Hepatocyte (in vitro differentiated cells): ENCODE data around the gene PVALEF. TPM values are rescaled to one million over a fixed set of nuclear protein-coding genes. Genes with fewer than 3 reads are reported as not detected.
"Not testable (repeated sequence)": the region's sequence is repeated elsewhere in the genome, so short reads cannot be mapped to it uniquely, and the experiment has no call there.

Source experiments
- DNase-seq: peaks from one replicate; pipeline ENCODE4 v3.0.0-alpha.2; 2016; ENCODE audit warnings: low spot score
- H2AFZ ChIP-seq: fragments of 200-600 bp; sonication (generic); 2 replicates; pipeline ENCODE4 v1.6.0; 2016; ENCODE audit warnings: antibody characterized with exemption, mild to moderate bottlenecking
- H3K27ac ChIP-seq: fragments of 200-600 bp; sonication (generic); 2 replicates; pipeline ENCODE4 v1.5.1; 2016; ENCODE audit warnings: mild to moderate bottlenecking
- H3K27me3 ChIP-seq: fragments of 200-600 bp; sonication (generic); 2 replicates; pipeline ENCODE4 v1.6.1; 2016
- H3K36me3 ChIP-seq: fragments of 200-600 bp; sonication (generic); replicated peaks from 2 replicates; pipeline ENCODE4 v1.5.1; 2016; ENCODE audit warnings: low read depth; ENCODE audit not compliant: insufficient read depth
- H3K4me1 ChIP-seq: fragments of 200-600 bp; sonication (generic); 2 replicates; pipeline ENCODE4 v1.5.1; 2016; ENCODE audit warnings: mild to moderate bottlenecking, moderate library complexity; ENCODE audit not compliant: insufficient read depth
- H3K4me2 ChIP-seq: fragments of 200-600 bp; sonication (generic); 2 replicates; pipeline ENCODE4 v1.6.0; 2016
- H3K4me3 ChIP-seq: fragments of 200-600 bp; sonication (generic); 2 replicates; pipeline ENCODE4 v1.5.1; 2016; ENCODE audit warnings: mild to moderate bottlenecking
- H3K79me2 ChIP-seq: fragments of 200-600 bp; sonication (generic); 2 replicates; pipeline ENCODE4 v1.6.0; 2017; ENCODE audit warnings: mild to moderate bottlenecking
- H3K9me2 ChIP-seq: fragments of 200-600 bp; sonication (generic); replicated peaks from 2 replicates; pipeline ENCODE4 v1.6.0; 2017; ENCODE audit warnings: mild to moderate bottlenecking; ENCODE audit not compliant: insufficient read depth
- H3K9me3 ChIP-seq: fragments of 200-600 bp; sonication (generic); 2 replicates; pipeline ENCODE4 v1.5.1; 2016; ENCODE audit warnings: low read depth, mild to moderate bottlenecking
- H4K20me1 ChIP-seq: fragments of 200-600 bp; sonication (generic); 2 replicates; pipeline ENCODE4 v1.6.0; 2016; ENCODE audit warnings: mild to moderate bottlenecking; ENCODE audit not compliant: insufficient read depth, poor library complexity, severe bottlenecking
- EZH2 ChIP-seq: fragments of 200-600 bp; sonication (generic); IDR thresholded peaks from 2 replicates; pipeline ENCODE4 v1.6.1; 2016; ENCODE audit warnings: antibody characterized with exemption, mild to moderate bottlenecking, borderline replicate concordance
- EZH2phosphoT487 ChIP-seq: fragments of 200-600 bp; sonication (generic); IDR thresholded peaks from one replicate; pipeline ENCODE4 v1.6.1; 2018; ENCODE audit warnings: antibody characterized with exemption, mild to moderate bottlenecking, low read depth, moderate library complexity; ENCODE audit not compliant: unreplicated experiment, severe bottlenecking
- WGBS: methylation state at CpG from one replicate; pipeline ENCODE4 v1.1.6; 2016; ENCODE audit warnings: low lambda C conversion rate; ENCODE audit errors: missing lambda C conversion rate; 5-methylcytosine and 5-hydroxymethylcytosine counted together
- polyA plus RNA-seq: library from polyadenylated mRNA; unstranded; fragments of >200 nt; fragmentation: Nextera tagmentation; extraction: Ambion mirVana; gene quantifications from 2 replicates; pipeline ENCODE4 v1.2.1, GENCODE V29; 2016
- total RNA-seq: library from RNA; depleted of rRNA; stranded (reverse); fragments of >200 nt; gene quantifications from 2 replicates; pipeline ENCODE4 v1.2.3, GENCODE V29; 2014
- TF ChIP-seq, protein P1 (sequence below): fragments of 200-600 bp; sonication (generic); IDR thresholded peaks from 2 replicates; pipeline ENCODE4 v1.5.1; 2016; ENCODE audit warnings: antibody characterized with exemption, mild to moderate bottlenecking; ENCODE audit not compliant: poor library complexity

PVALEF gene
- total and polyA plus RNA-seq, 2 experiments from 2014 or later: 0.15 TPM; not detected in 1

DNA sequence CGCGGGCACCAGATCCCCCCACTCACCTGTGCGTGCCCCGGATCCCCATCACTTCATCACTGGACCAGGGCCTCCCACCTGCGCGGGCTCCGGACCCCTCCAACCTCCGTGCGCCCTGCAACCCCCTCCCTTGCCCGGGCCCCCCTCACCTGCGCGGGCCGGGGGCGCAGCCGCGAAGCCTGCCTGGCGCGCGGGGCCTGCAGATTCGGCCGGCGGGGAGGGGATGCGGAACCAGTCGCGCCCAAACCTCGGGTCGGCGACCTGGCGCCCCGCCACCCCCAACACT is 57.3 kb downstream of the PVALEF start:
- Histone ChIP-seq H3K79me2 (peaks cover 7% of the 10 kb centered on the region), H3K4me2 (peak overlapping the region; percentile 99), H2AFZ (peak overlapping the region; percentile 95), H3K27me3 (no peaks in the 10 kb centered on the region), H3K9me3 (no peaks in the 10 kb centered on the region), H3K36me3 (no peaks in the 10 kb centered on the region), H3K9me2 (no peaks in the 10 kb centered on the region), H3K27ac (no peak overlapping the region), H4K20me1 (no peaks in the 10 kb centered on the region), H3K4me3 (peak overlapping the region; percentile 72), H3K4me1 (no peaks in the 10 kb centered on the region)
- WGBS: 0% methylated on average over 23 of the region's 30 CpGs
- DNase-seq: no peak
- TF ChIP-seq, protein P1, sequence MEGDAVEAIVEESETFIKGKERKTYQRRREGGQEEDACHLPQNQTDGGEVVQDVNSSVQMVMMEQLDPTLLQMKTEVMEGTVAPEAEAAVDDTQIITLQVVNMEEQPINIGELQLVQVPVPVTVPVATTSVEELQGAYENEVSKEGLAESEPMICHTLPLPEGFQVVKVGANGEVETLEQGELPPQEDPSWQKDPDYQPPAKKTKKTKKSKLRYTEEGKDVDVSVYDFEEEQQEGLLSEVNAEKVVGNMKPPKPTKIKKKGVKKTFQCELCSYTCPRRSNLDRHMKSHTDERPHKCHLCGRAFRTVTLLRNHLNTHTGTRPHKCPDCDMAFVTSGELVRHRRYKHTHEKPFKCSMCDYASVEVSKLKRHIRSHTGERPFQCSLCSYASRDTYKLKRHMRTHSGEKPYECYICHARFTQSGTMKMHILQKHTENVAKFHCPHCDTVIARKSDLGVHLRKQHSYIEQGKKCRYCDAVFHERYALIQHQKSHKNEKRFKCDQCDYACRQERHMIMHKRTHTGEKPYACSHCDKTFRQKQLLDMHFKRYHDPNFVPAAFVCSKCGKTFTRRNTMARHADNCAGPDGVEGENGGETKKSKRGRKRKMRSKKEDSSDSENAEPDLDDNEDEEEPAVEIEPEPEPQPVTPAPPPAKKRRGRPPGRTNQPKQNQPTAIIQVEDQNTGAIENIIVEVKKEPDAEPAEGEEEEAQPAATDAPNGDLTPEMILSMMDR: no peak
- TF ChIP-seq EZH2phosphoT487 (no peak), EZH2 (no peak)

DNA sequence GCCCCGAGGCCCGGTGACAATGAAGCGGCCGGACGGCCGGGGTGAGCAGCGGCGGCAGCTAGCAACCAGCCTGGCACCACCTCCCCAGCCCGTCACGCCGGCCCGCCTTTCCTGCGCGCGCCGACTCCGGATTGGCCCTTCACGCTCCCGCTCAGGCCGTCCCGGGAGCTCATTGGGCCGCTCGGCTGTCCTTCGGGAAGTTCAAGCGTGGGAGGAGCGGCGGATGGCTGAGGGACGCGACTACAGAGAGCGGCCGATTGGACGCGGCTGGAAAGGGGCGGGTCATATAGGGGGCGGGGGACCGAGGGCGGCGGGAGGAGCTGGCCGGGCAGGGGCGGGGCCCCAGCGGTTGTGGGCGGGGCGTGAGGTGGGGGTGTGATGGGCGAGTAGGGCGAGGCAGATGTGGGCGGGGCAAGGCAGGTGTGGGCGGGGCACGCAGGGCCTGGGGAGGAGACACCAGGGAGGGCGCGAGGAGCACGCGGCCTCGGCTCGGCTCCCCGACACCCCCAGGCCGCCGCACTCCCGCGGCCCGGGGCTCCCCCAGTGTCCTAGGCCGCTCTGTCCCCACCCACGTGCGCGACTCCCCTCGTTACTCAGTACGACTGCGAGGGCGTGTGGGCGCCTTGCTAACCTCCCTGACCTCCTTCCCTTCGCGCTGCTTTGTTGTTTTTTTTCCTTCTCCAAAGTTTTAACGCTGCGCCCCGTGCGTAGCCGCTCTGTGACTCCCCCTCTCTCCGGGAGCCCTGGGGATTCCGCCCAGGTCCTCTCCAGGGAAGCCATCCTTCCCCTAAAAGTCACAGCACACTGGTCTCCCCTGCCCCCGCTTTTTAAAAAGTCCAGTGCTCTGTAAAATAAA is 57.8 kb downstream of the PVALEF start, which contains the start of gene CEP131:
Gene CEP131, minus strand, starts transcription at position 60 of the 856 bp plus-strand sequence. CDS start 2,909 bp downstream, outside the sequence.
- no peaks in the 10 kb centered on the region for H3K4me1 ChIP-seq
- no peaks in the 10 kb centered on the region for H3K27me3 ChIP-seq
- peak within 1 kb of the TSS; percentile 72 for H3K4me3 ChIP-seq
- H3K36me3 ChIP-seq: no peaks in the 10 kb centered on the region
- peaks cover 7% of the 10 kb centered on the region for H3K79me2 ChIP-seq
- H3K4me2 ChIP-seq: peak within 1 kb of the TSS; percentile 99
- 3% methylated on average over 37 of the region's 79 CpGs for WGBS
- H3K9me2 ChIP-seq: no peaks in the 10 kb centered on the region
- no peak for TF ChIP-seq EZH2phosphoT487
- TF ChIP-seq, protein P1: no peak
- TF ChIP-seq EZH2: no peak
- peak; percentile 99 for DNase-seq
- no peaks in the 10 kb centered on the region for H4K20me1 ChIP-seq
- peak within 1 kb of the TSS; percentile 95 for H2AFZ ChIP-seq
- H3K27ac ChIP-seq: peak within 1 kb of the TSS; percentile 16
- H3K9me3 ChIP-seq: no peaks in the 10 kb centered on the region

DNA sequence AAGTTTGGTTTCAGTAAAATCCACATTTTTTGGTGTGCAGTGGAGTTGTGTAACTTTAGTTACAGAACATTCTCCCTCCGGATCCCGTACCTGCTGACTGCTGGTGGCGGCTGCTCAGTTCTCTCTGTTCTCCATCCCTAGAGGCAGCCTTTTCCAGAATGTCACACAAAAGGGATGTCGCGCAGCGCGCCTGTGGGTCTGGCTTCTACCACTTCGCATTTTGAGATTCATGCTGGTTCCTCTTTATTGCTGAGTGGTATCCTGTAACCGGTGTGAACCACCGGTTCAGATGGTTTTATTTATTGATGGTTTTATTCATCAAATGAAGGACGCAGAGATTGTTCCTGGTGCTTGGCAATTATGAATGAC is 58.4 kb downstream of the PVALEF start:
- TF ChIP-seq, protein P1: no peak
- TF ChIP-seq EZH2phosphoT487 (no peak), EZH2 (no peak)
- no peaks in the 10 kb centered on the region for H3K9me3 ChIP-seq
- no peaks in the 10 kb centered on the region for H3K36me3 ChIP-seq
- peak overlapping the region; percentile 37 for H3K4me3 ChIP-seq
- DNase-seq: no peak
- H3K27me3 ChIP-seq: no peaks in the 10 kb centered on the region
- no peaks in the 10 kb centered on the region for H3K9me2 ChIP-seq
- WGBS: 35% methylated on average over 11 of the region's 11 CpGs
- peak overlapping the region; percentile 62 for H2AFZ ChIP-seq
- H3K79me2 ChIP-seq: peaks cover 7% of the 10 kb centered on the region
- H4K20me1 ChIP-seq: no peaks in the 10 kb centered on the region
- peak overlapping the region; percentile 84 for H3K4me2 ChIP-seq
- H3K4me1 ChIP-seq: no peaks in the 10 kb centered on the region
- H3K27ac ChIP-seq: peak overlapping the region; percentile 16

DNA sequence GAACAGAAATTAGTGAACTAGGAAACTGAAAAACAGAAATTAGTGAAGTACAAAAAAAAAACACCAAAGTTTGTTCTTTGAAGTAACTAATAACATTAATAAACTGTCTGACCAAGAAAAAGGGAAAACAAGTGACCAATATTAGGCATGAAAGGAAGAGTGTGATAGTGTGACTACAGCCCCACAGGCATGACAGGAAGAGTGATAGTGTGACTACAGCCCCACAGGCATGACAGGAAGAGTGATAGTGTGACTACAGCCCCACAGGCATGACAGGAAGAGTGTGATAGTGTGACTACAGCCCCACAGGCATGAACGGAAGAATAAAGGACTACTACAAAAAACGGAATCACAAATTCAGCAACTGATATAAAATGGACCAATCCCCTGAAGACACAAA is 62.3 kb downstream of the PVALEF start:
- not testable (repeated sequence) for H3K9me2 ChIP-seq, H4K20me1 ChIP-seq, H3K36me3 ChIP-seq, H3K4me3 ChIP-seq, H3K27me3 ChIP-seq, DNase-seq, H3K79me2 ChIP-seq, H3K4me1 ChIP-seq, H2AFZ ChIP-seq, H3K9me3 ChIP-seq, H3K4me2 ChIP-seq, H3K27ac ChIP-seq
- WGBS: 95% methylated on average over 2 of the region's 2 CpGs
